Natural killer cell treated with Interleukin-12 subunit alpha and Interleukin-12 subunit beta and Interleukin-15 and Interleukin-18, amount 100 ng/mL, for 72 hours (primary cell): Measurements from ENCODE around the gene RAN. TPM values are rescaled to one million over a fixed set of nuclear protein-coding genes. Genes with fewer than 3 reads are reported as not detected.
A peak's percentile ranks its signal among the peaks of the same experiment; 100 is the strongest.
"Not testable (repeated sequence)": the region's sequence is repeated elsewhere in the genome, so short reads cannot be mapped to it uniquely, and the experiment has no call there.

Experiments used
- ATAC-seq, 2 donors: fragments of 150-1000 bp; cut with Tn5 transposase in 1 of 2; sonication (Bioruptor Pico), chemical (Tn5 transposase) in 1 of 2; 2 replicates each; pipeline ENCODE4 v1.10.0; 2021
- DNase-seq: peaks from one replicate; pipeline ENCODE4 v3.0.0; 2022; ENCODE audit warnings: low spot score
- H3K27ac Mint-ChIP-seq, 2 donors: 1 replicate in 1 of 2; 2 replicates in 1 of 2; pipeline ENCODE4 v1.8.0; 2022; ENCODE audit warnings: mixed read lengths in 2 of 2, mild to moderate bottlenecking in 1 of 2, moderate library complexity in 1 of 2
- H3K27me3 Mint-ChIP-seq, 2 donors: 1 replicate in 1 of 2; 2 replicates in 1 of 2; pipeline ENCODE4 v1.8.0; 2022; ENCODE audit warnings: mixed read lengths in 2 of 2
- H3K36me3 Mint-ChIP-seq: one replicate; pipeline ENCODE4 v1.8.0; 2022; ENCODE audit warnings: mixed read lengths
- H3K4me1 Mint-ChIP-seq, 2 donors: 1 replicate in 1 of 2; 2 replicates in 1 of 2; pipeline ENCODE4 v1.8.0; 2022; ENCODE audit warnings: low read depth in 2 of 2, mixed read lengths in 2 of 2, mild to moderate bottlenecking in 1 of 2
- H3K4me3 Mint-ChIP-seq: one replicate; pipeline ENCODE4 v1.8.0; 2022; ENCODE audit warnings: mixed read lengths
- H3K9me3 Mint-ChIP-seq: 2 replicates; pipeline ENCODE4 v1.8.0; 2022; ENCODE audit warnings: mixed read lengths
- total RNA-seq, 2 donors: library from RNA; stranded (reverse); gene quantifications; one replicate each; pipeline ENCODE4 v1.2.3, GENCODE V29; 2022

Gene RAN
- total RNA-seq, 2 donors from 2014 or later, result 1,073 to 1,486 TPM

DNA sequence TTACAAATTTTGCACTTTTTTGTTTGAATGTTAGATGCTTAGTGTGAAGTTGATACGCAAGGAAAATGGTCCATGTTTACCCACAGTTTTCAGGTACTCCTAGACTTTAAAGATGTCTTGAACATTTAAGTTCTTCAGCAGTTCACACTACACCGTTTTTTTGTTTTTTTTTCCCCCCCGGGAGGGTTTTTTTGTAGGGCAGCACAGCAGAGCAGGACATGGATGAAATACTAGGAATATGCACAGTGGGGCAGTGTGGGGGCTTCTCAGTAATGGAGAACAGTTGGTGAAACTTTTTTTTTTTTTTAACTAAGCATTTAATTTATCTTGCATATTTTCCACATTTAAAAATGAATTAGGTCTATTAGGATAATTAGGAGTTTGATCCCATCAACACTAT is 4.9 kb downstream of the RAN start:
- H3K27me3 Mint-ChIP-seq, result no peaks in the 10 kb centered on the region
- peak overlapping the region in 1 of 2 donors; percentile 4 for H3K27ac Mint-ChIP-seq
- DNase-seq, result no peak
- H3K9me3 Mint-ChIP-seq, result no peaks in the 10 kb centered on the region
- peaks cover 48% of the 10 kb centered on the region for H3K36me3 Mint-ChIP-seq
- ATAC-seq, result no peak
- H3K4me3 Mint-ChIP-seq, result no peak overlapping the region
- H3K4me1 Mint-ChIP-seq, result peaks cover 50 to 71% of the 10 kb centered on the region in 2 donors

DNA sequence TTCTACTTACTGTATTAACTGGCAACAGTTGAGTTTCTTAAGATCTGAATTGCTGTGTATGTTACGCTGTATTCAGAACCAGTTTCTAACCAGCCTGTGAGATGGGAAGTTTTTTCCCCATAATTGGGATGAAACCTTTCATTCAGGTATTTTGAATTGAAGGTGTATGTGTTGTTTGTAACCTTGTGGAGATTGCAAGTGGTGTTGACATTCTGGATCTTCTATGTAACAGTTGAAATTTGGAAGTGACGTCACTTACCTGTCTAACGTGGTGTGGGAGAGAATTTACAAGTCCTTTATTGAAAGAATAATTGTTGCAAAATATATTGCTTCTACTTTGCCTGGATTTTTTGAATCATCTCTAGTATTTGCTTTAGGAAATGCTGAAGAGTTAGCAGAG is 5.5 kb downstream of the RAN start:
- DNase-seq, result no peak
- no peak for ATAC-seq
- peaks cover 50 to 71% of the 10 kb centered on the region in 2 donors for H3K4me1 Mint-ChIP-seq
- no peak overlapping the region for H3K27ac Mint-ChIP-seq
- no peaks in the 10 kb centered on the region for H3K27me3 Mint-ChIP-seq
- no peaks in the 10 kb centered on the region for H3K9me3 Mint-ChIP-seq
- no peak overlapping the region for H3K4me3 Mint-ChIP-seq
- peaks cover 48% of the 10 kb centered on the region for H3K36me3 Mint-ChIP-seq

DNA sequence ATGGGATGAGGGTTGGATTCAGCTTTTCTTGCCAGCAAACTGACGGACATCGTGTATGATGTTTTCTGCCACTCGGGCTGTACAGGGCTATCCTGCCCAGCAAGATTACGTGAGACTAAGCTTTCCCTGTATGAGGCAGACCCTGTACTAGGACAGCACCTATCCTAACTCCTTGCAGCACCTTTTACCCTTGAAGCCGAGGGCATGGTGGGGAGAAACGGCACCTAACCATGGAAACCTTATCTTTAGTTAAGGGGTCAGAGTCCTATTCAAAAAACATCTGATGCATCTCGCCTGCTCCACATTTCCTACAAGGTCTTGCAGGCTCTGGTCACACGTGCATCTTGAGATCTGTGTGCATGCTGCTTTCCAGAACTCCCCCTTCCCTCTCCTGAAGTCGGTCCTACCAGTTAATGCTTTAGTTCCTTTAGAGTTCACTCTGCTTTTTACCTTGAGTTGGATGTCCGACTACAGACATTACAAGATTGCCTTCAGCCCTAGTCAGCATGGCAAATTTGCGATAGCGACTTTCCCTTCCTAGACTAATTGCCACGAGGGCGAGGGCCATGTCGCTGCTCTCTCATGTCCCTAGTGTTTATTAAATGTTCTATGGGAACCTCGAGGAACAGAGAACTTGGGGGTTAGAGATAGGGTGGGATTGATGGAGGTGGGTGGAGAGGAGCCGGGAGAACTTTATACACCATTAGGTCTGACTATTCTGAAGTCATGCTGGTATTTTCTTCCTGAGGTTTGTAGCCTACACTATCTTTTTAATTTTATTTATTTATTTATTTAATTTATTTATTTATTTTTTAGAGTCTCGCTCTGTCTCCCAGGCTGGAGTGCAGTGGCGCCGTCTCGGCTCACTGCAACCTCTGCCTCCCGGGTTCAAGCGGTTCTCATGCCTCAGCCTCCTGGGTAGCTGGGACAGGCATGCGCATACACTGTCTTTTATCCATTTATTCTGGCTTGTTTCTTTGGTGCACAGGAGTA is 6.6 kb downstream of the RAN start:
- H3K4me1 Mint-ChIP-seq, result peaks cover 44 to 60% of the 10 kb centered on the region in 2 donors
- no peaks in the 10 kb centered on the region for H3K9me3 Mint-ChIP-seq
- DNase-seq (no peak), ATAC-seq (no peak)
- H3K4me3 Mint-ChIP-seq, result peak overlapping the region; percentile 75
- H3K27ac Mint-ChIP-seq, result peak overlapping the region; percentile 63 to 73
- peaks cover 36% of the 10 kb centered on the region for H3K36me3 Mint-ChIP-seq
- no peaks in the 10 kb centered on the region for H3K27me3 Mint-ChIP-seq

DNA sequence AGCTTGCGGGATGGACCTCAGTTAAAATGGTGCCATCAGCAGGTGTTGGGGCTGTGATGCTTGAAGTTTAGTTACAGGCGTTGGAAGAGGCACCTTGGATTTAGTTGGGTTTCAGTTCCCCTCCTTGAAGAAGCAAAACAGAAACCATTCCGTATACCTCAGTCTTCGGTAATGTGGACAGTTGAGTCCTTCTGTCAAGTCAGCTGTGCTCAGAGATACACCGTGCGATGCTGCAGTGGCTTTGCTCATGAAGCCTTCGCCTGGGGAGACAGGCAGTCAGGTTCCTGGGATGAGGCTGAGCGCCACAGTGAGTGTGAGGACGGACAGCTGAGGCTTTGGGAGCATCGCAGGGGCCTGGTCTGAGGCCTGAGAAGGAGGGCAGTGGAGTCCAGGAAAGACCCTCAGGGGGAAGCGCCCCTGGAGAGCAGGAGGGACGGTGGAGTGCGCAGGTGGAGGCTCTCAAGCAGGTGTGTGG is 7.4 kb downstream of the RAN start:
- Mint-ChIP-seq H3K4me3 (peak overlapping the region; percentile 75), H3K36me3 (peaks cover 30% of the 10 kb centered on the region), H3K27me3 (no peaks in the 10 kb centered on the region), H3K4me1 (peaks cover 38 to 54% of the 10 kb centered on the region in 2 donors), H3K9me3 (no peaks in the 10 kb centered on the region), H3K27ac (peak overlapping the region; percentile 63 to 73)
- DNase-seq (no peak), ATAC-seq (no peak)

DNA sequence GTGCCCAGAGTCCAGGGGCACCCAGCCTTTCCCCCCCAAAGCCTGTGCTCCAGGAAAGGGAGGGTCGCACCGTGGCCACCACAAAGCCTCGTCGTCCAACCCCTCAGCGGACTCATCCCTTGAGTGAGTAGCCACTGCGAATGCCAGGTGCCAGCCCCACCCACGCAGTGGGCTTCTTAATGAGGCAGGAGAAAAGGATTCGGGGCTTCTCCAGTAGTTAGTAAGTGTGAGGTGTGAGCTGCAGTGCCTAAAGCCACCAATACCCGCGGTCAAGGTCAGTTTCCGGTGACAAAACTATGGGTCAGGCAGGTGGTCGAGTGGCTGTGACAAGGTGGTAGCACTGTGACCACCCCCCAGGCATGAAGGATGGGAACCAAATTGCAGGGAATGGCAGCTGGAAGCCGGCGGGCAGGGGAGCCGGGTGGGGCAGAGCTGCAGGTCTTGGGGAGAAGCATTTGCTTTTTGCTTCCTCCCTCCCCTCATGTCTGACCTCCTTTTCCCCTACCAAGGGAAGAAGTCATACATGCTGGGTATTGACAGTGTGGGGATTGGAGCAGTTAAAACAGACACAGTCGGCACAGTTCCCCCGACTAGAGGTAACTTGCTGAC is 8.0 kb downstream of the RAN start:
- H3K36me3 Mint-ChIP-seq, result peaks cover 25% of the 10 kb centered on the region
- H3K27me3 Mint-ChIP-seq, result no peaks in the 10 kb centered on the region
- DNase-seq (no peak), ATAC-seq (peak; percentile 37 to 63)
- peak overlapping the region; percentile 63 to 73 for H3K27ac Mint-ChIP-seq
- peaks cover 35 to 48% of the 10 kb centered on the region in 2 donors for H3K4me1 Mint-ChIP-seq
- H3K4me3 Mint-ChIP-seq, result peak overlapping the region; percentile 1
- no peaks in the 10 kb centered on the region for H3K9me3 Mint-ChIP-seq

DNA sequence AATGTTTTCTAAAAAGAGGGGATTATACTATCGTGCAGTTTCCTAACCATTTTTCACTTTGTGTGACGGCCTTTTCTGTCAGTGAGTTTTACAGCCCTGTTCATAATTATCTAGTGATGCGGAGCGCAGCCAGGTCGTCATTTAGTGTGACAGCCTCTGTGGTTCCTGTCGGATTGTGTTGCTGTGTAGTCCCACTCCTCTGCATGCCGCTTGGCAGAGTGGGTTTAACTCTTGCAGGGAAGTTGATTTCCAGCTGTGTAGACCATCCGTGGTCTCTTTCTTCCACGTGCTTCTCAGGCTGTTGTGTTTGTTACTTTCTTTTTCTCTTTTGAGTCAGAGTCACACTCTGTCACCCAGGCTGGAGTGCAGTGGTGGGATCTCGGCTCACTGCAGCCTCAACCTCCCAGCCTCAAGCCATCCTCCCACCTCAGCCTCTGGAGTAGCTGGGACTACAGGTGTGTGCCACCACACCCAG is 8.6 kb downstream of the RAN start:
- H3K27me3 Mint-ChIP-seq, result no peaks in the 10 kb centered on the region
- H3K4me3 Mint-ChIP-seq, result peak overlapping the region; percentile 1
- peak overlapping the region; percentile 0 to 73 for H3K27ac Mint-ChIP-seq
- no peaks in the 10 kb centered on the region for H3K9me3 Mint-ChIP-seq
- DNase-seq (no peak), ATAC-seq (peak; percentile 90 to 91)
- H3K4me1 Mint-ChIP-seq, result peaks cover 35 to 44% of the 10 kb centered on the region in 2 donors
- peaks cover 25% of the 10 kb centered on the region for H3K36me3 Mint-ChIP-seq

DNA sequence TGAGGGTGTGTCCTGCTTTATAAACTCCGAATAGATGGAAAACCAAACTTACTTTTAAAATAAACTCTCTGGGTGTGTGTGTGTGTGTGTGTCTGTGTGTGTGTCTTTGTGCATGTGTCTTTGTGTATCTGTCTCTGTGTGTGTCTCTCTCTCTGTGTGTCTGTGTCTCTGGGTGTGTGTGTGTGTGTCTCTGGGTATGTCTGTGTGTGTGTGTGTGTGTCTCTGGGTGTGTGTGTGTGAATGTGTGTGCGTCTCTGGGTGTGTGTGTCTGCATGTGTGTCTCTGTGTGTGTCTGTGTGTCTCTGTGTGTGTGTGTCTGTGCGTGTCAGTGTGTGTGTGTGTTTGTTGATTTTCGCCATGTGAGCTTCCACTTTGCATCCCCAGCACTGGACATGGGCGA is 9.2 kb downstream of the RAN start:
- no peak for ATAC-seq
- H3K4me3 Mint-ChIP-seq, result peak overlapping the region; percentile 1
- DNase-seq, result no peak
- H3K36me3 Mint-ChIP-seq, result peaks cover 19% of the 10 kb centered on the region
- no peaks in the 10 kb centered on the region for H3K9me3 Mint-ChIP-seq
- no peaks in the 10 kb centered on the region for H3K27me3 Mint-ChIP-seq
- no peak overlapping the region for H3K27ac Mint-ChIP-seq
- H3K4me1 Mint-ChIP-seq, result peaks cover 31 to 39% of the 10 kb centered on the region in 2 donors

DNA sequence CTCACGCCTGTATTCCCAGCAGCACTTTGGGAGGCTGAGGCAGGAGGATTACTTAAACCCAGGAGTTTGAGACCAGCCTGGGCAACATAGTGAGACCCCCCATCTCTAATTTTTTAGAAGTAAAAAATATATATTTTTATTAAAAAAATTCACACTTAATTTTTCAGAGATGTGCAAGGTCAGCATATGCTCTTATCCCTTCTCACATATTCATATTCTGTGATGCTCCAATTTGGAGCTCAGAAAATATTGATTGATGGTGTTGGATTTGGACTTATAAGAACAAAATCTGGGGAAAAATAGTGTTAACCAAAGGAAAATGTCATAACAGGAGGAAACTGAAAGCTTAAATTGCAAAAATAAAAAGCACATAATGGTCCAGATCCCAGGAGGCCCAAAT is 9.7 kb downstream of the RAN start:
- Mint-ChIP-seq H3K27ac (no peak overlapping the region), H3K27me3 (peaks cover 0 to 3% of the 10 kb centered on the region in 2 donors), H3K9me3 (no peaks in the 10 kb centered on the region), H3K36me3 (peaks cover 14% of the 10 kb centered on the region), H3K4me3 (no peak overlapping the region), H3K4me1 (peaks cover 31 to 35% of the 10 kb centered on the region in 2 donors)
- no peak for DNase-seq
- no peak for ATAC-seq

DNA sequence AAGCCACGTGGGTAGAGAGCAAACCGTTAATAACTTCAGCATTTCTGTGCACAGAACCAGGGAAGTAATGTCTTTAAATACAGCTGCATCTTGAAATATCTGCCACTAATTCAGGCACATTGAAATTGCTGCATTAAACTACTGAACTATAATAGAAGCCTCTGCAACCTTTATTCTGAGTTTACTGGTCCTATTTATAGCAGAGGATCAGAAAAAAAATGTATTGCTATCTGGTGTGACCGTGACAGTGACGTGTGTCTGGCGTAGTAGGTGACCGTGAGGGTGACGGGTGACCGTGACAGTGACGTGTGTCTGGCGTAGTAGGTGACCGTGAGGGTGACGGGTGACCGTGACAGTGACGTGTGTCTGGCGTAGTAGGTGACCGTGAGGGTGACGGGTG is 15.3 kb downstream of the RAN start:
- not testable (repeated sequence) for H3K36me3 Mint-ChIP-seq, H3K27me3 Mint-ChIP-seq, H3K27ac Mint-ChIP-seq, H3K4me3 Mint-ChIP-seq, H3K9me3 Mint-ChIP-seq, ATAC-seq, DNase-seq, H3K4me1 Mint-ChIP-seq

DNA sequence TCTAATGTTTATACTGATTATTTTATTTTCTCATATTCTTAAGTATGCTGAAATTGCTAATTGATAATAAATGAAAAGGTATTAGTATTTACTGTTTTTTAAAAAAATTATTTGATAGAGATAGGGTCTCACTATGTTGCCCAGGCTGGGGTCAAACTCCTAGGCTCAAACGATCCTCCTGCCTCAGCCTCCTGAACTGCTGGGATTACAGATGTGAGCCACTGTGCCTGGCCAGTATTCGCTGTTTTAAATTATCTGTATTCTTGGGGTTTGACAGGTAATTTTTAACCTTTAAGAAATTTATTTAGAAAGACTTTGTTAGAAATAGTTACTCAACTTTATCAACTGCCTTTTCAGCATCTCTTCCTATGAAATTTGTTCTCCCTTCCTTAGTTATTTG is 32.2 kb downstream of the RAN start:
- H3K36me3 Mint-ChIP-seq, result no peaks in the 10 kb centered on the region
- DNase-seq, result no peak
- peaks cover 3 to 13% of the 10 kb centered on the region in 2 donors for H3K27me3 Mint-ChIP-seq
- H3K27ac Mint-ChIP-seq, result no peak overlapping the region
- H3K9me3 Mint-ChIP-seq, result no peaks in the 10 kb centered on the region
- H3K4me1 Mint-ChIP-seq, result no peaks in the 10 kb centered on the region
- no peak for ATAC-seq
- no peak overlapping the region for H3K4me3 Mint-ChIP-seq

DNA sequence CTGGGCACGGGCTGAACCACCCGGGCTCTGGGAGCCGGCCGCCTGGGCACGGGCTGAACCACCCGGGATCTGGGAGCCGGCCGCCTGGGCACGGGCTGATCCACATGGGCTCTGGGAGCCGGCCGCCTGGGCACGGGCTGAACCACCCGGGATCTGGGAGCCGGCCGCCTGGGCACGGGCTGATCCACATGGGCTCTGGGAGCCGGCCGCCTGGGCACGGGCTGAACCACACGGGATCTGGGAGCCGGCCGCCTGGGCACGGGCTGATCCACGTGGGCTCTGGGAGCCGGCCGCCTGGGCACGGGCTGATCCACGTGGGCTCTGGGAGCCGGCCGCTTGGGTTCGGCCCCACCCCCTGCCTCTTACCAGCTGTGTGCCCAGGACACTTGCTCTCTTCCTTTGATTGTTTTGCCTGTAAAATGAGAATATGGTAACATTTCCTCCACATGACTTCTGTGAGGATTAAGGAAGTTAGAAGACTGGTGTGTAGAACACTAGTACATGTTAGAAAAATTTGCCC is 33.1 kb downstream of the RAN start:
- H3K9me3 Mint-ChIP-seq, H3K4me3 Mint-ChIP-seq, H3K27ac Mint-ChIP-seq, DNase-seq, H3K4me1 Mint-ChIP-seq, H3K36me3 Mint-ChIP-seq, ATAC-seq: not testable (repeated sequence)
- H3K27me3 Mint-ChIP-seq, result peaks cover 4 to 20% of the 10 kb centered on the region in 2 donors

DNA sequence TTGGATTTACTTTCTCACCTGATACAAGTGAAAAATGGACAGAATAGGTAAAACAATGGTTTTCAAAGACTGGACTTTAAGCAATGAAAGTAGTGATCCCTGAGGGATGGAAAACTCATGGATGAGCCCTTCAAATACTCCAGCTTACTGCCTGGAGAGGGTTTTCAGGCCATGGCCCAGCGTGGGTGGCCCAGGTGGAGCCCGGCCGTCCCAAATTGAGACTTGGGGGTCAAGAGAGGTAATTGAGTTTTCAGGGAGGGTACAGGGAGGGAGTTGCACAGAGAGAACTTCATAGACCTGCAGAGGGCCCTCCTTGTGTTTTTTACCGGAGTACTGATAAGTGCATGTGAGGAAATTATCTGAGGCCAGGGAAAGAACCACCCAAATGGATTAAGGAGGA is 37.2 kb downstream of the RAN start:
- no peaks in the 10 kb centered on the region for H3K4me1 Mint-ChIP-seq
- H3K9me3 Mint-ChIP-seq, result no peaks in the 10 kb centered on the region
- no peak for ATAC-seq
- peaks cover 22 to 37% of the 10 kb centered on the region in 2 donors for H3K27me3 Mint-ChIP-seq
- no peak for DNase-seq
- no peak overlapping the region for H3K27ac Mint-ChIP-seq
- peaks cover 13% of the 10 kb centered on the region for H3K36me3 Mint-ChIP-seq
- no peak overlapping the region for H3K4me3 Mint-ChIP-seq

DNA sequence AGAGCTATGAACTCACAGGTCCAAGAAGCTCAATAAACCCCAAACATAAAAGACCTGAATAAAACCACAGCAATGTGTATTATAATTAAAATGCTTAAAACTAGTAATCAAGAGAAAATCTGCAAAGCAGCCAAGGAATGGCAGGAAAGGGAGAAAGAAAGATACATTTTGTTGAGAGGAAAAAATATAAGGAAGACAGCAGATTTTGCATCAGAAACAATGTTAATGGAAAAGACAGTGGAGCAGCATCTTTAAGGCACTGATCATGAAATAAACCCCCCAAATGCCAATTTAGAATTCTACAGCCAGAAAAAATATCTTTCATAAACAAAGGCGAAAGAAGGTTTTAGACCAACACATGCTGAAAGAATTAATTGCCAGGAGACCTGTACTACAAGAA is 39.3 kb downstream of the RAN start:
- peaks cover 29 to 41% of the 10 kb centered on the region in 2 donors for H3K27me3 Mint-ChIP-seq
- no peaks in the 10 kb centered on the region for H3K9me3 Mint-ChIP-seq
- no peak overlapping the region for H3K27ac Mint-ChIP-seq
- ATAC-seq (no peak), DNase-seq (no peak)
- H3K4me1 Mint-ChIP-seq, result peaks cover 0 to 3% of the 10 kb centered on the region in 2 donors
- H3K36me3 Mint-ChIP-seq, result peaks cover 13% of the 10 kb centered on the region
- no peak overlapping the region for H3K4me3 Mint-ChIP-seq

DNA sequence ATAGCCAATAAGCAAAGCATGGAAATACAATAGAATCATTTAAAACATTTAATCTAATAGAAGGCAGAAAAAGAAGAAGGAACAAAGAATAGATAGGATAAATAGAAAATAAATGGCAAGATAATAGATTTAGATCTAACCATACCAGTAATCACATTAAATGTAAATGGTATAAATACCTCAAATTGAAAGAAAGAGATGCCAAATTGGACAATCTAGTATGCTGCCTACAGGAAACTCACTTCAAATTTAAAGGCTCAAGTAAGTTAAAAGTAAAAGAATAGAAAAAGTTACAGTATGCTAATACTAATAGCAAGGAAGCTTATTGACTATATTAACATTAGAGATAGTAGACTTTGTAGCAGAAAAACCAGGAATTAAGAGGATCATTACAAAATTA is 40.1 kb downstream of the RAN start:
- ATAC-seq, result no peak
- no peak for DNase-seq

More for the DNA sequence above, 40.1 kb downstream of the RAN start:
- peaks cover 13% of the 10 kb centered on the region for H3K36me3 Mint-ChIP-seq
- no peak overlapping the region for H3K27ac Mint-ChIP-seq
- H3K27me3 Mint-ChIP-seq, result peaks cover 37 to 48% of the 10 kb centered on the region in 2 donors
- H3K9me3 Mint-ChIP-seq, result no peaks in the 10 kb centered on the region
- H3K4me3 Mint-ChIP-seq, result no peak overlapping the region
- peaks cover 0 to 5% of the 10 kb centered on the region in 2 donors for H3K4me1 Mint-ChIP-seq
